ENCODE results near the gene AKAP8. TPM values are rescaled to one million over a fixed set of nuclear protein-coding genes. Genes with fewer than 3 reads are reported as not detected.

The AKAP8 gene
- total RNA-seq, 1 experiment from 2014 or later = 59.5 TPM

DNA sequence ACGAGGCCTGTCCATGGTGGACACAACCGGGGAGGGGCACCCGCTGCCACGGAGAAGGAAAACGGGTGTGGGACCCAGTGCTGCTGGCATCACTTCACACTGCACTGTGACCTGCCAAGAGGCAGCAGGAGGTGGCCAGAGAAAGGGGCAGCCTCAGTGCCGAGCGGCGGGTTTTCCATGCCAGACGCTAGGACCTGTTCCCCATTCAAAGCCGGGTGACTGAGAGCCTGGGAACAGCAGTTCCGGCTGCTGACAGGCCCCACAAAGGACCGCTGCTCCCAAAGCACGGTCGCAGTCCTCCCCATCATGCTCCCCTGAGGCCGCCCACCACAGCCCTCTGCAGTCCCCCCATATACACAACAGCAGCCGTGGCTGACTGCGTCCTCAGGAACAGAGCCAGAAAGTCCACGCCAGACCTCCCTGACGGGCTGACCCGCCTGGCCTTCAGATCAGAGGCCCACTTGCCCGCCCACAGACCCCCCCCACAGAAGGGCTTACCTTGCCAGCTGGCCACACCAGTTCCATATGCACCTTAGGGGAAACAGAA lies 5.4 kb downstream of the AKAP8 start:
- no CpG with 5 or more reads among the region's 21 CpGs for WGBS (ENCODE audit: extremely low coverage, insufficient read length, low lambda C conversion rate)
- no peak overlapping the region for H2BK120ac ChIP-seq (ENCODE audit: low read depth, low read length, poor library complexity, severe bottlenecking)
- H3K14ac ChIP-seq (ENCODE audit: insufficient read depth, low read length) = no peak overlapping the region; the same call in 1 of the 2 replicates
- peaks cover 33% of the 10 kb centered on the region; the same call in 1 of the 2 replicates for H3K79me2 ChIP-seq (ENCODE audit: insufficient read depth, low read length)
- H3T11ph ChIP-seq (ENCODE audit: low read length) = no peak overlapping the region
- no peak overlapping the region for H2BK15ac ChIP-seq (ENCODE audit: low read depth, low read length)
- no peak overlapping the region for H4K8ac ChIP-seq (replicated peaks; ENCODE audit: insufficient read length, low read depth, low read length)
- H3K27ac Mint-ChIP-seq = peak overlapping the region in 2 of 3 experiments; percentile 79 to 82; a peak in 3 of 7 replicates
- no peak overlapping the region for H4K5ac ChIP-seq (ENCODE audit: insufficient read length, low read depth, low read length)
- H3K27me3 ChIP-seq (ENCODE audit: insufficient read depth, low read length) = no peaks in the 10 kb centered on the region
- no peak overlapping the region for H3K4me2 ChIP-seq (ENCODE audit: insufficient read depth, insufficient read length, low read length)
- no peak overlapping the region for H3K27ac ChIP-seq (ENCODE audit: insufficient read length, low read depth, low read length)
- no peaks in the 10 kb centered on the region for H3K9me3 Mint-ChIP-seq
- H3K23me2 ChIP-seq (ENCODE audit: insufficient read length, low read depth, low read length, poor library complexity, severe bottlenecking) = peaks cover 5% of the 10 kb centered on the region
- no peak overlapping the region for H3K9ac ChIP-seq (ENCODE audit: extremely low read depth, insufficient read length, low read length)
- H3K9me3 ChIP-seq (ENCODE audit: control insufficient read depth, low read depth, low read length) = no peaks in the 10 kb centered on the region
- no peak overlapping the region for H4K91ac ChIP-seq (ENCODE audit: insufficient read length, low read depth, low read length)
- no peak overlapping the region for H3K4ac ChIP-seq (ENCODE audit: low read depth, low read length)
- H3K18ac ChIP-seq (ENCODE audit: insufficient read length, low read depth, low read length) = no peak overlapping the region
- no peak overlapping the region for H2AFZ ChIP-seq (ENCODE audit: low read length)
- no peak overlapping the region for H2BK5ac ChIP-seq (ENCODE audit: insufficient read length, low read length)
- H3K56ac ChIP-seq (ENCODE audit: insufficient read length, low read depth, low read length) = no peak overlapping the region
- no peak overlapping the region for H2AK5ac ChIP-seq (ENCODE audit: insufficient read length, low read length)
- H2BK20ac ChIP-seq (ENCODE audit: low read depth, low read length, poor library complexity, severe bottlenecking) = no peak overlapping the region
- peaks cover 35 to 50% (median 46%) of the 10 kb centered on the region in 3 experiments for H3K36me3 Mint-ChIP-seq (ENCODE audit: insufficient read depth in 1 of 3, low read depth in 3 of 3)
- peaks cover 2% of the 10 kb centered on the region; the same call in 1 of the 2 replicates for H3K4me1 ChIP-seq (ENCODE audit: insufficient read depth, low read length)
- H2BK12ac ChIP-seq (ENCODE audit: insufficient read length, low read depth, low read length) = no peak overlapping the region
- H3K79me1 ChIP-seq (ENCODE audit: insufficient read depth, low read depth, low read length, poor library complexity, severe bottlenecking) = no peaks in the 10 kb centered on the region
- H3K4me1 Mint-ChIP-seq = peaks cover 16 to 17% of the 10 kb centered on the region in 2 experiments
- no peak overlapping the region for H3K23ac ChIP-seq (ENCODE audit: insufficient read length, low read depth, low read length)
- TF ChIP-seq, protein P1, sequence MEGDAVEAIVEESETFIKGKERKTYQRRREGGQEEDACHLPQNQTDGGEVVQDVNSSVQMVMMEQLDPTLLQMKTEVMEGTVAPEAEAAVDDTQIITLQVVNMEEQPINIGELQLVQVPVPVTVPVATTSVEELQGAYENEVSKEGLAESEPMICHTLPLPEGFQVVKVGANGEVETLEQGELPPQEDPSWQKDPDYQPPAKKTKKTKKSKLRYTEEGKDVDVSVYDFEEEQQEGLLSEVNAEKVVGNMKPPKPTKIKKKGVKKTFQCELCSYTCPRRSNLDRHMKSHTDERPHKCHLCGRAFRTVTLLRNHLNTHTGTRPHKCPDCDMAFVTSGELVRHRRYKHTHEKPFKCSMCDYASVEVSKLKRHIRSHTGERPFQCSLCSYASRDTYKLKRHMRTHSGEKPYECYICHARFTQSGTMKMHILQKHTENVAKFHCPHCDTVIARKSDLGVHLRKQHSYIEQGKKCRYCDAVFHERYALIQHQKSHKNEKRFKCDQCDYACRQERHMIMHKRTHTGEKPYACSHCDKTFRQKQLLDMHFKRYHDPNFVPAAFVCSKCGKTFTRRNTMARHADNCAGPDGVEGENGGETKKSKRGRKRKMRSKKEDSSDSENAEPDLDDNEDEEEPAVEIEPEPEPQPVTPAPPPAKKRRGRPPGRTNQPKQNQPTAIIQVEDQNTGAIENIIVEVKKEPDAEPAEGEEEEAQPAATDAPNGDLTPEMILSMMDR (conservative IDR thresholded peaks at IDR 0.05) = no peak
- H3K27me3 Mint-ChIP-seq (ENCODE audit: low read depth) = no peaks in the 10 kb centered on the region; the same call in 1 of the 2 replicates
- no peaks in the 10 kb centered on the region for H4K20me1 ChIP-seq (ENCODE audit: control insufficient read depth, insufficient read depth, insufficient read length)
- H3K4me3 Mint-ChIP-seq = no peak overlapping the region
- no peak for DNase-seq
